OCI-LY7 (cell line): ENCODE results near the gene TBC1D1. TPM values are rescaled to one million over a fixed set of nuclear protein-coding genes. Genes with fewer than 3 reads are reported as not detected.

Experiments used
- BruUV-seq: library from RNA; stranded (reverse); fragments of 400-500 nt; replicated peaks from 2 replicates; lab custom pipeline; 2021; lab: Mats Ljungman, UMichigan
- CTCF ChIA-PET: fragments of 300-600 bp; sonication (Branson Sonifier 250); formaldehyde crosslinking; loops from one replicate; lab custom pipeline; 2022; ENCODE audit warnings: antibody characterized with exemption; ENCODE audit not compliant: unreplicated experiment; lab: Charles Lee
- POLR2A ChIA-PET: fragments of 300-600 bp; sonication (Branson Sonifier 250); formaldehyde crosslinking; loops from one replicate; lab custom pipeline; 2022; ENCODE audit warnings: antibody characterized with exemption; lab: Charles Lee
- DNase-seq: peaks from one replicate; pipeline ENCODE4 v3.0.0-alpha.2; 2015; ENCODE audit warnings: low spot score
- H2AFZ ChIP-seq: fragments of 200-600 bp; sonication (generic), shearing (Covaris generic); 2 replicates; pipeline ENCODE4 v1.6.1; 2014; ENCODE audit warnings: mild to moderate bottlenecking, antibody characterized with exemption, low read length, moderate library complexity
- H3K27ac ChIP-seq: fragments of 200-600 bp; sonication (generic); 2 replicates; pipeline ENCODE4 v1.5.1; 2014; ENCODE audit warnings: mixed run types, low read depth, mild to moderate bottlenecking, moderate library complexity, low read length, inconsistent platforms; ENCODE audit not compliant: poor library complexity, severe bottlenecking
- H3K36me3 ChIP-seq: fragments of 200-600 bp; sonication (generic); 2 replicates; pipeline ENCODE4 v1.6.1; 2014; ENCODE audit warnings: mild to moderate bottlenecking, antibody characterized with exemption, low read length, moderate library complexity, mixed read lengths; ENCODE audit not compliant: insufficient read depth
- H3K4me1 ChIP-seq: fragments of 200-600 bp; sonication (generic); 2 replicates; pipeline ENCODE4 v1.5.1; 2014; ENCODE audit warnings: mild to moderate bottlenecking, low read length; ENCODE audit not compliant: insufficient read depth, poor library complexity, severe bottlenecking
- H3K4me2 ChIP-seq: fragments of 200-600 bp; sonication (generic); 2 replicates; pipeline ENCODE4 v1.6.1; 2014; ENCODE audit warnings: mild to moderate bottlenecking, low read length
- H3K4me3 ChIP-seq: fragments of 200-600 bp; sonication (generic); 2 replicates; pipeline ENCODE4 v1.5.1; 2014; ENCODE audit warnings: mild to moderate bottlenecking, low read depth, low read length; ENCODE audit not compliant: poor library complexity, severe bottlenecking
- H3K79me2 ChIP-seq: fragments of 200-600 bp; sonication (generic); 2 replicates; pipeline ENCODE4 v1.6.1; 2016; ENCODE audit warnings: low read depth, mild to moderate bottlenecking, low read length, moderate library complexity, mixed read lengths; ENCODE audit not compliant: insufficient read depth
- H3K9me2 ChIP-seq: fragments of 200-600 bp; sonication (generic); 2 replicates; pipeline ENCODE4 v1.6.1; 2016; ENCODE audit warnings: mild to moderate bottlenecking, low read length, mixed read lengths; ENCODE audit not compliant: insufficient read depth
- H3K9me3 ChIP-seq: fragments of 200-600 bp; sonication (generic); 2 replicates; pipeline ENCODE4 v1.6.1; 2014; ENCODE audit warnings: mild to moderate bottlenecking, mixed run types, low read length, mixed read lengths
- H4K20me1 ChIP-seq: fragments of 200-600 bp; sonication (generic); 2 replicates; pipeline ENCODE4 v1.6.1; 2014; ENCODE audit warnings: mild to moderate bottlenecking, antibody characterized with exemption, low read length, moderate library complexity, mixed read lengths; ENCODE audit not compliant: insufficient read depth
- EZH2phosphoT487 ChIP-seq: fragments of 200-600 bp; sonication (generic); IDR thresholded peaks from 2 replicates; pipeline ENCODE4 v1.6.1; 2018; ENCODE audit warnings: low read depth, borderline replicate concordance, mild to moderate bottlenecking, mixed run types, antibody characterized with exemption, low read length, moderate library complexity, mixed read lengths
- intact Hi-C: fragments of 100-400 bp; cut with micrococcal nuclease; formaldehyde crosslinking; loops from one replicate; pipeline ENCODE4 v1.10.0; 2022; ENCODE audit not compliant: unreplicated experiment
- total RNA-seq, 2 experiments: library from RNA; depleted of rRNA in 1 of 2; stranded (reverse); fragments of >200 nt in 1 of 2; shearing (Covaris generic) in 1 of 2; gene quantifications; 2 replicates each; pipeline ENCODE4 v1.2.3, GENCODE V29; 2014 to 2022
- TF ChIP-seq, protein P1 (sequence below): fragments of 200-600 bp; sonication (generic); conservative IDR thresholded peaks from 2 replicates; pipeline ENCODE4 v1.5.1; 2014; ENCODE audit warnings: mild to moderate bottlenecking, antibody characterized with exemption, low read length, moderate library complexity, mixed read lengths

Gene TBC1D1
- total RNA-seq, 2 experiments from 2014 or later: 539 to 545 TPM

- Histone ChIP-seq H3K27ac (peak overlapping the region; percentile 19), H3K4me1 (peaks cover 14% of the 10 kb centered on the region), H4K20me1 (no peaks in the 10 kb centered on the region), H3K79me2 (no peaks in the 10 kb centered on the region; the same call in 1 of the 2 replicates), H3K9me3 (no peaks in the 10 kb centered on the region), H3K4me2 (no peak overlapping the region), H3K9me2 (no peaks in the 10 kb centered on the region), H3K4me3 (no peak overlapping the region), H3K36me3 (peaks cover 98% of the 10 kb centered on the region), H2AFZ (no peak overlapping the region)
- CTCF ChIA-PET: interaction anchor here (0.7 to 1.0 kb wide), 2 partner anchors 53 to 235 kb away, joined by 3 read pairs; no protein-coding TSS in a partner anchor
- POLR2A ChIA-PET: interaction anchor here (1.4 kb wide), 1 partner anchor 57 kb away, joined by 3 read pairs; no protein-coding TSS in a partner anchor
- peak; percentile 84 for DNase-seq
- TF ChIP-seq EZH2phosphoT487: no peak
- TF ChIP-seq, protein P1, sequence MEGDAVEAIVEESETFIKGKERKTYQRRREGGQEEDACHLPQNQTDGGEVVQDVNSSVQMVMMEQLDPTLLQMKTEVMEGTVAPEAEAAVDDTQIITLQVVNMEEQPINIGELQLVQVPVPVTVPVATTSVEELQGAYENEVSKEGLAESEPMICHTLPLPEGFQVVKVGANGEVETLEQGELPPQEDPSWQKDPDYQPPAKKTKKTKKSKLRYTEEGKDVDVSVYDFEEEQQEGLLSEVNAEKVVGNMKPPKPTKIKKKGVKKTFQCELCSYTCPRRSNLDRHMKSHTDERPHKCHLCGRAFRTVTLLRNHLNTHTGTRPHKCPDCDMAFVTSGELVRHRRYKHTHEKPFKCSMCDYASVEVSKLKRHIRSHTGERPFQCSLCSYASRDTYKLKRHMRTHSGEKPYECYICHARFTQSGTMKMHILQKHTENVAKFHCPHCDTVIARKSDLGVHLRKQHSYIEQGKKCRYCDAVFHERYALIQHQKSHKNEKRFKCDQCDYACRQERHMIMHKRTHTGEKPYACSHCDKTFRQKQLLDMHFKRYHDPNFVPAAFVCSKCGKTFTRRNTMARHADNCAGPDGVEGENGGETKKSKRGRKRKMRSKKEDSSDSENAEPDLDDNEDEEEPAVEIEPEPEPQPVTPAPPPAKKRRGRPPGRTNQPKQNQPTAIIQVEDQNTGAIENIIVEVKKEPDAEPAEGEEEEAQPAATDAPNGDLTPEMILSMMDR: peak; percentile 97
- intact Hi-C loops: loop anchor here (1.0 to 10.0 kb wide), 4 partner anchors 56 to 430 kb away; no protein-coding TSS in a partner anchor
- BruUV-seq: no TSS peak
Observed at GRCh38 chr4:38034986-38035882, 144.3 kb downstream of the TBC1D1 start.

- H3K9me2 ChIP-seq: no peaks in the 10 kb centered on the region
- H3K4me1 ChIP-seq: peaks cover 14% of the 10 kb centered on the region
- H3K9me3 ChIP-seq: no peaks in the 10 kb centered on the region
- POLR2A ChIA-PET: interaction anchor here (0.8 to 1.4 kb wide), 3 partner anchors 17 to 58 kb away, joined by 3 to 4 read pairs (median 3); no protein-coding TSS in a partner anchor
- no peak for TF ChIP-seq EZH2phosphoT487
- TF ChIP-seq, protein P1: no peak
- H3K4me3 ChIP-seq: no peak overlapping the region
- no TSS peak for BruUV-seq
- no peak overlapping the region for H3K27ac ChIP-seq
- H2AFZ ChIP-seq: no peak overlapping the region
- no peaks in the 10 kb centered on the region; the same call in 1 of the 2 replicates for H3K79me2 ChIP-seq
- H3K36me3 ChIP-seq: peaks cover 98% of the 10 kb centered on the region
- intact Hi-C loops: loop anchor here (10.0 kb wide), 1 partner anchor 432 kb away; no protein-coding TSS in a partner anchor
- H4K20me1 ChIP-seq: no peaks in the 10 kb centered on the region
- CTCF ChIA-PET: no interaction called here
- H3K4me2 ChIP-seq: no peak overlapping the region
- DNase-seq: no peak
Observed at GRCh38 chr4:38036548-38036947, 145.7 kb downstream of the TBC1D1 start.
